Measurements from ENCODE around the gene LCLAT1.

LCLAT1 gene

GRCh38 chr2:30649278-30649677, 202.2 kb downstream of the LCLAT1 start (continued):
- TF ChIP-seq ATF2 (tag by site-specific recombination; IDR thresholded peaks at IDR 0.05; ENCODE audit: low read depth) (no peak), ZNF561 (tag by site-specific recombination; IDR thresholded peaks at IDR 0.05; ENCODE audit: borderline replicate concordance) (no peak)

GRCh38 chr2:30649828-30650227, 202.8 kb downstream of the LCLAT1 start:
- ChIA-PET POLR2A (no interaction called here), CTCF (no interaction called here)
- TF ChIP-seq ZNF211 (tag by site-specific recombination; IDR thresholded peaks at IDR 0.05; ENCODE audit: low read depth) = no peak
- TF ChIP-seq AEBP2 (tag by site-specific recombination; IDR thresholded peaks at IDR 0.05; ENCODE audit: borderline replicate concordance) = no peak
- TF ChIP-seq ZNF530 (tag by site-specific recombination; IDR thresholded peaks at IDR 0.05; ENCODE audit: low read depth) = no peak
- no peak for TF ChIP-seq INSM2 (tag by site-specific recombination; IDR thresholded peaks at IDR 0.05)
- no peak for TF ChIP-seq OSR2 (tag by site-specific recombination; IDR thresholded peaks at IDR 0.05)
- no peak for TF ChIP-seq ZNF692 (tag by site-specific recombination; IDR thresholded peaks at IDR 0.05)
- TF ChIP-seq ZNF148 (tag by site-specific recombination; IDR thresholded peaks at IDR 0.05; ENCODE audit: borderline replicate concordance) = no peak
- TF ChIP-seq ZNF341 (tag by site-specific recombination; IDR thresholded peaks at IDR 0.05; ENCODE audit: low read depth) = no peak
- TF ChIP-seq REPIN1 (tag by site-specific recombination; IDR thresholded peaks at IDR 0.05; ENCODE audit: low read depth) = no peak
- no peak for TF ChIP-seq ZNF560 (tag by site-specific recombination; IDR thresholded peaks at IDR 0.05; ENCODE audit: borderline replicate concordance)
- no peak for TF ChIP-seq ZSCAN4 (tag by site-specific recombination; IDR thresholded peaks at IDR 0.05)
- no peak for TF ChIP-seq FEZF1 (tag by site-specific recombination; IDR thresholded peaks at IDR 0.05)
- no peak for TF ChIP-seq ZNF449 (tag by site-specific recombination; IDR thresholded peaks at IDR 0.05)
- TF ChIP-seq ZNF121 (tag by site-specific recombination; IDR thresholded peaks at IDR 0.05) = no peak
- no peak for TF ChIP-seq BCL11A (tag by site-specific recombination; IDR thresholded peaks at IDR 0.05; ENCODE audit: low read depth)
- Histone ChIP-seq H3K9me3 (ENCODE audit: control insufficient read depth, insufficient read depth, low read depth, low read length) (no peaks in the 10 kb centered on the region), H3K4me3 (ENCODE audit: low read depth, low read length) (no peak overlapping the region), H3K27ac (ENCODE audit: extremely low read depth, low read depth, low read length) (no peak overlapping the region), H3K4me1 (ENCODE audit: control insufficient read depth, insufficient read depth, low read length) (no peaks in the 10 kb centered on the region), H3K36me3 (ENCODE audit: control insufficient read depth in 2 of 2, insufficient read depth in 1 of 2, low read length in 2 of 2) (no peaks in the 10 kb centered on the region)

Data from HEK293 (cell line).